ENCODE measurements around the gene SH3GL3. TPM values are rescaled to one million over a fixed set of nuclear protein-coding genes. Genes with fewer than 3 reads are reported as not detected.

Gene SH3GL3
- total and polyA plus RNA-seq, 2 of the 8 experiments (the other 6 are each of a cell fraction or from before 2014, with no cell fraction given): 14.1 to 19.1 TPM

GRCh38 chr15:83656192-83656591 is 209.1 kb downstream of the SH3GL3 start:
- peaks cover 0 to 5% (median 2%) of the 10 kb centered on the region in 4 experiments; a peak in 5 of 7 replicates for H3K4me1 ChIP-seq (replicated peaks in 1 of 4; ENCODE audit: control insufficient read depth in 3 of 4, insufficient read depth in 4 of 4, low read length in 3 of 4)
- no peak overlapping the region for H4K8ac ChIP-seq (ENCODE audit: extremely low read depth, insufficient read depth, low read length)
- H4K5ac ChIP-seq (ENCODE audit: insufficient read length, low read depth, low read length): no peak overlapping the region
- H3K4me2 ChIP-seq (ENCODE audit: insufficient read depth in 1 of 2, low read depth in 2 of 2, low read length in 2 of 2): no peak overlapping the region
- no peak for DNase-seq (ENCODE audit: low read depth in 1 of 2, low spot score in 2 of 2)
- peaks cover 12 to 41% (median 35%) of the 10 kb centered on the region in 4 experiments for H3K27me3 ChIP-seq (replicated peaks in 1 of 4; ENCODE audit: control insufficient read depth in 3 of 4, extremely low read depth in 1 of 4, insufficient read depth in 3 of 4, low read length in 3 of 4)
- no peak overlapping the region for H3K9ac ChIP-seq (replicated peaks in 1 of 4; ENCODE audit: extremely low read depth in 1 of 4, low read depth in 3 of 4, low read length in 3 of 4)
- H2BK15ac ChIP-seq (ENCODE audit: low read length): no peak overlapping the region
- H3K79me2 ChIP-seq (ENCODE audit: control insufficient read depth in 1 of 2, insufficient read depth in 2 of 2, low read length in 2 of 2): no peaks in the 10 kb centered on the region
- H3K4me3 ChIP-seq (ENCODE audit: extremely low read depth in 1 of 4, insufficient read depth in 2 of 4, low read depth in 3 of 4, low read length in 4 of 4): no peak overlapping the region
- H3K23me2 ChIP-seq (ENCODE audit: low read depth, low read length): peaks cover 8% of the 10 kb centered on the region; the same call in 1 of the 2 replicates
- H3K27ac ChIP-seq (ENCODE audit: low read depth, low read length): no peak overlapping the region
- no peak overlapping the region for H2AK5ac ChIP-seq (ENCODE audit: low read depth, low read length)
- H3K14ac ChIP-seq (ENCODE audit: insufficient read length): no peak overlapping the region
- H3K36me3 ChIP-seq (ENCODE audit: control insufficient read depth in 2 of 4, insufficient read depth in 4 of 4, low read length in 3 of 4): no peaks in the 10 kb centered on the region
- H2BK120ac ChIP-seq (replicated peaks; ENCODE audit: low read depth, low read length): no peak overlapping the region
- no peak for FAIRE-seq
- no peak overlapping the region for H2BK12ac ChIP-seq (ENCODE audit: low read depth, low read length)
- no peaks in the 10 kb centered on the region for H4K20me1 ChIP-seq (replicated peaks in 1 of 2; ENCODE audit: control insufficient read depth in 1 of 2, insufficient read depth in 2 of 2, low read length in 2 of 2)
- H4K91ac ChIP-seq (replicated peaks; ENCODE audit: insufficient read length, low read length): no peak overlapping the region
- 88% methylated on average over 5 of the region's 5 CpGs; no CpG with 5 or more reads in 1 of the 2 experiments for WGBS, 2 experiments (ENCODE audit: extremely low coverage in 1 of 2, insufficient coverage in 1 of 2, insufficient read length in 1 of 2, insufficient replicate concordance in 2 of 2, low coverage in 1 of 2, low lambda C conversion rate in 2 of 2, missing lambda C conversion rate in 1 of 2)
- H3K18ac ChIP-seq (ENCODE audit: extremely low read depth, low read length): no peak overlapping the region
- no peaks in the 10 kb centered on the region for H3K9me3 ChIP-seq (ENCODE audit: insufficient read depth in 2 of 2, low read depth in 1 of 2, low read length in 1 of 2)
- H2BK20ac ChIP-seq (ENCODE audit: low read length): no peak overlapping the region
- H3K4ac ChIP-seq (replicated peaks; ENCODE audit: insufficient read length, low read depth, low read length): no peak overlapping the region
- H2BK5ac ChIP-seq (ENCODE audit: low read depth, low read length): no peak overlapping the region
- ChIA-PET POLR2A (ENCODE audit: partially characterized antibody) (interaction anchor here (1.3 kb wide), 1 partner anchor 9 kb away, joined by 3 read pairs; no protein-coding TSS in a partner anchor), CTCF (ENCODE audit: partially characterized antibody) (interaction anchor here (0.6 to 3.3 kb wide), 19 partner anchors 11 to 1707 kb away, joined by 3 to 20 read pairs (median 4); no protein-coding TSS in a partner anchor)
- H2AFZ ChIP-seq (ENCODE audit: low read length): no peak overlapping the region
- H3K56ac ChIP-seq (replicated peaks; ENCODE audit: insufficient read length, low read depth, low read length): no peak overlapping the region
- H3K23ac ChIP-seq (ENCODE audit: insufficient read length): no peak overlapping the region
- H3K79me1 ChIP-seq (ENCODE audit: low read depth, low read length): no peaks in the 10 kb centered on the region
- no peak for TF ChIP-seq GABPA (IDR thresholded peaks at IDR 0.05; ENCODE audit: borderline replicate concordance, insufficient read depth, low read length)
- no peak for TF ChIP-seq TBP (IDR thresholded peaks at IDR 0.05; ENCODE audit: low read depth, low read length)
- TF ChIP-seq CBX5 (IDR thresholded peaks at IDR 0.05; ENCODE audit: low read depth, low read length): no peak
- no peak for TF ChIP-seq CEBPB (IDR thresholded peaks at IDR 0.05; ENCODE audit: low read depth, low read length)
- no peak for TF ChIP-seq HDAC2 (IDR thresholded peaks at IDR 0.05; ENCODE audit: borderline replicate concordance in 1 of 2, low read depth in 2 of 2, low read length in 2 of 2)
- TF ChIP-seq BACH1 (IDR thresholded peaks at IDR 0.05; ENCODE audit: low read length): no peak
- no peak for TF ChIP-seq NRF1 (IDR thresholded peaks at IDR 0.05; ENCODE audit: low read depth, low read length)
- no peak for TF ChIP-seq BCL11A (IDR thresholded peaks at IDR 0.05; ENCODE audit: low read depth in 2 of 2, low read length in 2 of 2)
- no peak for TF ChIP-seq ASH2L (IDR thresholded peaks at IDR 0.05; ENCODE audit: low read length)
- TF ChIP-seq CHD1 (IDR thresholded peaks at IDR 0.05; ENCODE audit: low read depth, low read length): no peak
- no peak for TF ChIP-seq ATF2 (IDR thresholded peaks at IDR 0.05; ENCODE audit: low read length)
- no peak for TF ChIP-seq KDM4A (IDR thresholded peaks at IDR 0.05; ENCODE audit: low read depth, low read length, severe bottlenecking)
- no peak for TF ChIP-seq POLR2A (IDR thresholded peaks at IDR 0.05; ENCODE audit: control extremely low read depth in 1 of 2, low read depth in 2 of 2, low read length in 2 of 2)
- no peak for TF ChIP-seq SP1 (IDR thresholded peaks at IDR 0.05; ENCODE audit: low read depth, low read length)

Measured in H1 (cell line).